Measurements from ENCODE around the gene GNL2.
A peak's percentile ranks its signal among the peaks of the same experiment; 100 is the strongest.
"Not testable (repeated sequence)": the region's sequence is repeated elsewhere in the genome, so short reads cannot be mapped to it uniquely, and the experiment has no call there.

GNL2 gene

GRCh38 chr1:37602750-37603694 lies 7.3 kb upstream of the GNL2 start:
- Histone ChIP-seq H3K4me3 (ENCODE audit: low read length) (no peak overlapping the region), H3K9ac (ENCODE audit: low read length) (no peak overlapping the region)

GRCh38 chr1:37601441-37601840 lies 5.7 kb upstream of the GNL2 start:
- no peak overlapping the region for H3K9ac ChIP-seq (ENCODE audit: low read length)
- H3K27ac ChIP-seq (ENCODE audit: low read depth, low read length), result no peak overlapping the region
- H3K4me3 ChIP-seq (ENCODE audit: low read length), result no peak overlapping the region
- H3K4me1 ChIP-seq (ENCODE audit: control insufficient read depth, insufficient read depth, low read length), result peaks cover 9% of the 10 kb centered on the region
- no peaks in the 10 kb centered on the region for H3K36me3 ChIP-seq (ENCODE audit: control insufficient read depth, insufficient read depth, low read length)
- no peaks in the 10 kb centered on the region for H3K27me3 ChIP-seq (ENCODE audit: control insufficient read depth, insufficient read depth, low read length)

More at GRCh38 chr1:37602750-37603694, 7.3 kb upstream of the GNL2 start:
- Histone ChIP-seq H3K36me3 (ENCODE audit: control insufficient read depth, insufficient read depth, low read length) (no peaks in the 10 kb centered on the region), H3K27ac (ENCODE audit: low read depth, low read length) (no peak overlapping the region), H3K27me3 (ENCODE audit: control insufficient read depth, insufficient read depth, low read length) (no peaks in the 10 kb centered on the region), H3K4me1 (ENCODE audit: control insufficient read depth, insufficient read depth, low read length) (peaks cover 9% of the 10 kb centered on the region)

DNA sequence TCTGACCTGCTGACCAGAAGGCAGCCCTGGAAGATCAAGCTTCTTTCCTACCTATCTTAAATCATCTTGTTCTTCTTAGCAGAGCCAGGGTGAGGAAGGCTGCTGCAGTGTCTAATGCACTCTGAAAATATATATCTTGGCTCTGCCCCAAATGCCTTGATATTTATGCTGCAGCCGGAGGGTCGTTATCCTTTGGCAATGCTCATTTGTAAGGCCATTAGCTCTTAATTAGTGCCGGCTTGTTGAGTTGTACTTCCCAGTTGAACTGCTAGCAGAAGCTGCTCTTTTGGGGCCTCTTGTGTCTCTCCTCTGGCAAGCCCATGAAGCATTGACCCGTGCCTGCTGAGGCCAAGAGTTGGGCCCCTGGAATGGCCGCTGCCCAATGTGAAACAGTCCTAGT lies 4.2 kb upstream of the GNL2 start:
- Histone ChIP-seq H3K4me1 (ENCODE audit: control insufficient read depth, insufficient read depth, low read length) (peaks cover 7% of the 10 kb centered on the region), H3K4me3 (ENCODE audit: low read length) (no peak overlapping the region), H3K27me3 (ENCODE audit: control insufficient read depth, insufficient read depth, low read length) (no peaks in the 10 kb centered on the region), H3K9ac (ENCODE audit: low read length) (no peak overlapping the region), H3K27ac (ENCODE audit: low read depth, low read length) (no peak overlapping the region), H3K36me3 (ENCODE audit: control insufficient read depth, insufficient read depth, low read length) (no peaks in the 10 kb centered on the region)

GRCh38 chr1:37596182-37596667 lies 488 bp upstream of the GNL2 start:
- Histone ChIP-seq H3K36me3 (ENCODE audit: control insufficient read depth, insufficient read depth, low read length) (peaks cover 6% of the 10 kb centered on the region), H3K27ac (ENCODE audit: low read depth, low read length) (peak overlapping the region; percentile 91), H3K4me3 (ENCODE audit: low read length) (peak overlapping the region; percentile 86), H3K27me3 (ENCODE audit: control insufficient read depth, insufficient read depth, low read length) (no peaks in the 10 kb centered on the region), H3K9ac (ENCODE audit: low read length) (no peak overlapping the region), H3K4me1 (ENCODE audit: control insufficient read depth, insufficient read depth, low read length) (peaks cover 11% of the 10 kb centered on the region)

GRCh38 chr1:37593726-37594125 lies 2.0 kb downstream of the GNL2 start:
- Histone ChIP-seq H3K27ac (ENCODE audit: low read depth, low read length) (no peak overlapping the region), H3K36me3 (ENCODE audit: control insufficient read depth, insufficient read depth, low read length) (peaks cover 9% of the 10 kb centered on the region), H3K4me1 (ENCODE audit: control insufficient read depth, insufficient read depth, low read length) (peaks cover 11% of the 10 kb centered on the region), H3K27me3 (ENCODE audit: control insufficient read depth, insufficient read depth, low read length) (no peaks in the 10 kb centered on the region), H3K9ac (ENCODE audit: low read length) (no peak overlapping the region), H3K4me3 (ENCODE audit: low read length) (no peak overlapping the region)

GRCh38 chr1:37588939-37589338 lies 6.8 kb downstream of the GNL2 start:
- Histone ChIP-seq H3K27ac (ENCODE audit: low read depth, low read length) (no peak overlapping the region), H3K27me3 (ENCODE audit: control insufficient read depth, insufficient read depth, low read length) (no peaks in the 10 kb centered on the region), H3K36me3 (ENCODE audit: control insufficient read depth, insufficient read depth, low read length) (peaks cover 22% of the 10 kb centered on the region), H3K9ac (ENCODE audit: low read length) (no peak overlapping the region), H3K4me3 (ENCODE audit: low read length) (no peak overlapping the region), H3K4me1 (ENCODE audit: control insufficient read depth, insufficient read depth, low read length) (no peaks in the 10 kb centered on the region)

DNA sequence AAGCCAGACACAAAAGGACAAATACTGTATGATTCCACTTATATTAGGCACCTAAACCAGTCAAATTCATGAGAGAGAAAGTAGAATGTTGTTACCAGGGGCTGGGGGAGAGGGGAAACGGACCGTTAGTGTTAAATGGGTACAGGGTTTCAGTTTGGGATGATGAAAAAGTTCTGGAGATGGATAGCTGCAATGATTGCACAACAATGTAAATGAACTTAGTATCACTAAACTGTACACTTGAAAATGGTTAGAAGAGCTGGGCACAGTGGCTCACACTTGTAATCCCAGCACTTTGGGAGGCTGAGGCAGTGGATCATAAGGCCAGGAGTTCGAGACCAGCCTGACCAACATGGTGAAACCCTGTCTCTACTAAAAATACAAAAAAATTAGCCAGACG lies 11.2 kb downstream of the GNL2 start:
- not testable (repeated sequence) for H3K9ac ChIP-seq (ENCODE audit: low read length); H3K4me3 ChIP-seq (ENCODE audit: low read length); H3K27ac ChIP-seq (ENCODE audit: low read depth, low read length); H3K27me3 ChIP-seq (ENCODE audit: control insufficient read depth, insufficient read depth, low read length); H3K4me1 ChIP-seq (ENCODE audit: control insufficient read depth, insufficient read depth, low read length)
- peaks cover 32% of the 10 kb centered on the region for H3K36me3 ChIP-seq (ENCODE audit: control insufficient read depth, insufficient read depth, low read length)

- peaks cover 39% of the 10 kb centered on the region for H3K36me3 ChIP-seq (ENCODE audit: control insufficient read depth, insufficient read depth, low read length)
These were observed 20.0 kb downstream of the GNL2 start for GRCh38 chr1:37575692-37576091.

DNA sequence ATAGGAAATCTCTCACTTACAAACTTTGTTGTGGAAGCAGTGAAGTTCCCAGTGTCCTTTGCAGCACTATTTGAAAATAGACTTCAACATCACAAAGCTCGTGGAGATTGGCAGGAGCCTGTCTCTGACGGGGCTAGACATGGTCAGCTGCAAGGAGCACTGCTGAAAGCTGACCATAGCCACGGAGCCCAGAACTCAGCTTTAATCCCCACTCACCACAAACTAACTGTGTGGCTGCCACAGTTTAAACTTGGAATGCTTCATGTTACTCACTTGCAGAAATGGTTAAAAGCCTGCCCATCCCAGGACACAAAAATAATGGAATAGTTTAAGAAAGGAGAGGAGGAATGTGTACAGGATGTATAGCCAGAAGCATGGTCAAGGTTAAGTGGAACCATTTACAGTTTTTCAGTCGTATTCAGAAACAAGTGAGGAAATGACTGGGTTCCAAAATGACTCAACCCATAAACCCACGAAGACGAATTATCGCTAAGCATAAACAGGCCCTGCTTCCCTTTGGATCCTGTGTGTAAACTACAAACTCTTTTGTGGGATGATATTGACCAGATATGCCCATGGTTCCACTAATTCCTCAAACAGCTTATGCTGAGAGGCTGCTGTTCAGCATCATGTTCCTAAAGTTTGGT lies 20.8 kb downstream of the GNL2 start:
- Histone ChIP-seq H3K36me3 (ENCODE audit: control insufficient read depth, insufficient read depth, low read length) (peaks cover 35% of the 10 kb centered on the region), H3K4me1 (ENCODE audit: control insufficient read depth, insufficient read depth, low read length) (peaks cover 17% of the 10 kb centered on the region), H3K4me3 (ENCODE audit: low read length) (no peak overlapping the region), H3K27ac (ENCODE audit: low read depth, low read length) (peak overlapping the region; percentile 44), H3K9ac (ENCODE audit: low read length) (no peak overlapping the region), H3K27me3 (ENCODE audit: control insufficient read depth, insufficient read depth, low read length) (no peaks in the 10 kb centered on the region)

More at GRCh38 chr1:37575692-37576091, 20.0 kb downstream of the GNL2 start:
- Histone ChIP-seq H3K4me3 (ENCODE audit: low read length) (no peak overlapping the region), H3K27me3 (ENCODE audit: control insufficient read depth, insufficient read depth, low read length) (no peaks in the 10 kb centered on the region), H3K27ac (ENCODE audit: low read depth, low read length) (peak overlapping the region; percentile 44), H3K9ac (ENCODE audit: low read length) (no peak overlapping the region), H3K4me1 (ENCODE audit: control insufficient read depth, insufficient read depth, low read length) (peaks cover 17% of the 10 kb centered on the region)

GRCh38 chr1:37570528-37571334 lies 25.0 kb downstream of the GNL2 start:
- peaks cover 53% of the 10 kb centered on the region for H3K36me3 ChIP-seq (ENCODE audit: control insufficient read depth, insufficient read depth, low read length)
- H3K9ac ChIP-seq (ENCODE audit: low read length), result no peak overlapping the region
- H3K4me3 ChIP-seq (ENCODE audit: low read length), result no peak overlapping the region
- peaks cover 9% of the 10 kb centered on the region for H3K4me1 ChIP-seq (ENCODE audit: control insufficient read depth, insufficient read depth, low read length)
- H3K27me3 ChIP-seq (ENCODE audit: control insufficient read depth, insufficient read depth, low read length), result no peaks in the 10 kb centered on the region
- no peak overlapping the region for H3K27ac ChIP-seq (ENCODE audit: low read depth, low read length)

- H3K4me1 ChIP-seq (ENCODE audit: control insufficient read depth, insufficient read depth, low read length), result no peaks in the 10 kb centered on the region
- no peak overlapping the region for H3K4me3 ChIP-seq (ENCODE audit: low read length)
- H3K9ac ChIP-seq (ENCODE audit: low read length), result no peak overlapping the region
- H3K27me3 ChIP-seq (ENCODE audit: control insufficient read depth, insufficient read depth, low read length), result no peaks in the 10 kb centered on the region
- H3K27ac ChIP-seq (ENCODE audit: low read depth, low read length), result no peak overlapping the region
- peaks cover 38% of the 10 kb centered on the region for H3K36me3 ChIP-seq (ENCODE audit: control insufficient read depth, insufficient read depth, low read length)
These were observed 28.7 kb downstream of the GNL2 start for GRCh38 chr1:37567023-37567422.

GRCh38 chr1:37564892-37565291 lies 30.8 kb downstream of the GNL2 start:
- H3K4me1 ChIP-seq (ENCODE audit: control insufficient read depth, insufficient read depth, low read length), result no peaks in the 10 kb centered on the region
- peaks cover 29% of the 10 kb centered on the region for H3K36me3 ChIP-seq (ENCODE audit: control insufficient read depth, insufficient read depth, low read length)
- no peak overlapping the region for H3K9ac ChIP-seq (ENCODE audit: low read length)
- H3K27ac ChIP-seq (ENCODE audit: low read depth, low read length), result no peak overlapping the region
- no peak overlapping the region for H3K4me3 ChIP-seq (ENCODE audit: low read length)
- H3K27me3 ChIP-seq (ENCODE audit: control insufficient read depth, insufficient read depth, low read length), result no peaks in the 10 kb centered on the region
